Nephron progenitor cell (in vitro differentiated cells): Measurements from ENCODE around the gene DAB2IP.

ENCODE experiments used
- DNase-seq: peaks from one replicate; pipeline ENCODE4 v3.0.0; 2021
- H3K27ac Mint-ChIP-seq: 2 replicates; pipeline ENCODE4 v1.8.0; 2021; ENCODE audit warnings: mild to moderate bottlenecking, moderate library complexity, mixed read lengths
- H3K27me3 Mint-ChIP-seq: 2 replicates; pipeline ENCODE4 v1.8.0; 2021; ENCODE audit warnings: mild to moderate bottlenecking, low read depth, mixed read lengths; ENCODE audit not compliant: poor library complexity
- H3K36me3 Mint-ChIP-seq: 2 replicates; pipeline ENCODE4 v1.8.0; 2021; ENCODE audit warnings: low read depth, mixed read lengths
- H3K4me1 Mint-ChIP-seq: 2 replicates; pipeline ENCODE4 v1.8.0; 2021; ENCODE audit warnings: mixed read lengths
- H3K4me3 Mint-ChIP-seq: 2 replicates; pipeline ENCODE4 v1.8.0; 2021; ENCODE audit warnings: mild to moderate bottlenecking, moderate library complexity, mixed read lengths
- H3K9me3 Mint-ChIP-seq: 2 replicates; pipeline ENCODE4 v1.8.0; 2021; ENCODE audit warnings: mild to moderate bottlenecking, moderate library complexity, mixed read lengths
- CTCF ChIP-seq: fragments of 200-600 bp; sonication (generic); IDR thresholded peaks from 2 replicates; pipeline ENCODE4 v1.5.0; 2021; ENCODE audit warnings: antibody characterized with exemption

Gene DAB2IP

GRCh38 chr9:121658166-121658565 lies 6.7 kb downstream of the DAB2IP start:
- Mint-ChIP-seq H3K36me3 (peaks cover 24% of the 10 kb centered on the region), H3K4me3 (no peak overlapping the region), H3K27me3 (peaks cover 4% of the 10 kb centered on the region), H3K27ac (peak overlapping the region; percentile 36), H3K9me3 (no peaks in the 10 kb centered on the region), H3K4me1 (peaks cover 69% of the 10 kb centered on the region)
- no peak for DNase-seq
- no peak for TF ChIP-seq CTCF

GRCh38 chr9:121658591-121658990 lies 7.2 kb downstream of the DAB2IP start:
- Mint-ChIP-seq H3K9me3 (no peaks in the 10 kb centered on the region), H3K4me3 (no peak overlapping the region), H3K27ac (no peak overlapping the region), H3K4me1 (peaks cover 68% of the 10 kb centered on the region), H3K36me3 (peaks cover 27% of the 10 kb centered on the region), H3K27me3 (peaks cover 4% of the 10 kb centered on the region)
- DNase-seq: no peak
- TF ChIP-seq CTCF: no peak

- Mint-ChIP-seq H3K4me3 (no peak overlapping the region), H3K4me1 (peaks cover 53% of the 10 kb centered on the region), H3K27me3 (peaks cover 4% of the 10 kb centered on the region), H3K27ac (no peak overlapping the region), H3K9me3 (peaks cover 7% of the 10 kb centered on the region), H3K36me3 (peaks cover 45% of the 10 kb centered on the region)
- no peak for DNase-seq
- no peak for TF ChIP-seq CTCF
Observed at GRCh38 chr9:121660367-121660766, 8.9 kb downstream of the DAB2IP start.

GRCh38 chr9:121660876-121661275 lies 9.4 kb downstream of the DAB2IP start:
- peak overlapping the region; percentile 29 for H3K27ac Mint-ChIP-seq
- peaks cover 50% of the 10 kb centered on the region for H3K4me1 Mint-ChIP-seq
- H3K36me3 Mint-ChIP-seq: peaks cover 50% of the 10 kb centered on the region
- peaks cover 4% of the 10 kb centered on the region for H3K27me3 Mint-ChIP-seq
- H3K4me3 Mint-ChIP-seq: no peak overlapping the region
- peaks cover 7% of the 10 kb centered on the region for H3K9me3 Mint-ChIP-seq
- TF ChIP-seq CTCF: no peak
- no peak for DNase-seq

GRCh38 chr9:121661328-121661727 lies 9.9 kb downstream of the DAB2IP start:
- H3K27ac Mint-ChIP-seq: no peak overlapping the region

More at GRCh38 chr9:121661328-121661727, 9.9 kb downstream of the DAB2IP start:
- H3K4me3 Mint-ChIP-seq: no peak overlapping the region
- peaks cover 4% of the 10 kb centered on the region for H3K27me3 Mint-ChIP-seq
- no peak for DNase-seq
- H3K36me3 Mint-ChIP-seq: peaks cover 54% of the 10 kb centered on the region
- H3K9me3 Mint-ChIP-seq: peaks cover 7% of the 10 kb centered on the region
- no peak for TF ChIP-seq CTCF
- H3K4me1 Mint-ChIP-seq: peaks cover 49% of the 10 kb centered on the region
